ENCODE measurements around the gene XPOT. TPM values are rescaled to one million over a fixed set of nuclear protein-coding genes. Genes with fewer than 3 reads are reported as not detected.

The XPOT gene
- total RNA-seq, 2 experiments from 2014 or later = 145 to 153 TPM

DNA sequence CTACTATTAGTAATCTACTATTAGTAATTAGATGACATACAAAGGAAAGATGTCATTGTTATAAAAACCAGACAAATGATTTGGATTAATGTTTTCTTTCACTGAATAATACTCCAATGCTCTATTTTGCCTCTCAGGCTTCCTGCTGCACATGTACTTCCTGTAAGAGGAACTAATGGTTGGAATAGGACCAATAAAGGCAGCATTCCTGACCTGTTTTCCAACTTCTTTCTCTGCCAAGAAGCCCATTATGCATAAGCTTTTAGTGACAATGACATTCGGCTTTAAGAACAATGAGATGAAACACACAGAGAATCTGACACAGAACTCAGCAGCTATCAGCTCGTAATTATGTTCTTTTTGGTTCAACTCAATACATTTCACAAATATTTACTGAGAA lies 8.5 kb upstream of the XPOT start:
- Mint-ChIP-seq H3K4me1 (ENCODE audit: low read depth) (peaks cover 14% of the 10 kb centered on the region), H3K4me3 (no peak overlapping the region), H3K27me3 (no peaks in the 10 kb centered on the region), H3K9me3 (no peaks in the 10 kb centered on the region), H3K27ac (no peak overlapping the region), H3K36me3 (no peaks in the 10 kb centered on the region)
- POLR2A ChIA-PET = no interaction called here
- no peak for DNase-seq
- intact Hi-C loops (cut with micrococcal nuclease) = no loop called here
- CTCF ChIA-PET = no interaction called here

DNA sequence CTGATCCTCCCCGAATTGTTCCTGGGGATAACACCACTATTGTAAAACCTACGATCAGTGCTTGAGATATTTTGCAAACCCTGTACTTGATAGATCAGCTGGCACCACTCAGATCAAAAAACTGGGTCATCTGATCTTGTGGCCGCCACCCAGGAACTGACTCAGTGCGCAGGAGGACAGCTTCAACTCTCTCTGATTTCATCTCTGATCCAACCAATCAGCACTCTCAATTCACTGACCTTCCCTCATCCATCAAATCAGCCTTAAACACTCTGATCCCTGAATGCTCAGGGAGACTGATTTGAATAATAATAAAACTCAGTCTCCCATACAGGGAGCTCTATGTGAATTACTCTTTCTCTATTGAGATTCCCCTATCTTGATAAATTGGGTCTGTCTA lies 4.2 kb upstream of the XPOT start:
- Mint-ChIP-seq H3K27ac (peak overlapping the region; percentile 19), H3K36me3 (peaks cover 2% of the 10 kb centered on the region), H3K27me3 (no peaks in the 10 kb centered on the region), H3K9me3 (no peaks in the 10 kb centered on the region), H3K4me1 (ENCODE audit: low read depth) (peaks cover 17% of the 10 kb centered on the region), H3K4me3 (peak overlapping the region; percentile 23)
- CTCF ChIA-PET = no interaction called here
- POLR2A ChIA-PET = no interaction called here
- intact Hi-C loops (cut with micrococcal nuclease) = loop anchor here (5.0 to 10.0 kb wide), 4 partner anchors 272 to 1933 kb away; partner anchors contain the start of genes LLPH and MON2
- DNase-seq = peak; percentile 67

DNA sequence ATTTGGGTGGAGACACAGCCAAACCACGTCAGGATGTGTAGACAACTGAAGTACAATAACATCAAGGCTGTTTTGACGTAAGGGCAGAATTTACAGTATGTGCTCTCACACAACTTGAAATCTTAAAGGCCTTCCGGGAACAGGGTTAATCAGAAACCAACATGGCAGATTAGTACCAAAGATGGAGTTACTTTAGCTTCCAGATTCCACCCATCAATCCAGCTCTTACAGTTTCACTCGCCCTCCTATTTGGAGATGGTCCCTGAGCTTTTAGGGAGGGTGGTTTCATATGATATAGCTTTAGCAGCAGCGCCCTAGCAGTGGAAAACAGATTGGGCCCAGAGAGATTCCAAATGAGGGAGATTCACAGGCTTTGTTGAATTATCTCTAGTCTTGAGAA lies 2.0 kb upstream of the XPOT start:
- H3K4me3 Mint-ChIP-seq = no peak overlapping the region
- no peak overlapping the region for H3K27ac Mint-ChIP-seq
- no peaks in the 10 kb centered on the region for H3K27me3 Mint-ChIP-seq
- CTCF ChIA-PET = interaction anchor here (0.9 kb wide), 1 partner anchor 11 kb away, joined by 3 read pairs; no protein-coding TSS in a partner anchor
- POLR2A ChIA-PET = no interaction called here
- DNase-seq = no peak
- intact Hi-C loops (cut with micrococcal nuclease) = loop anchor here (5.0 to 10.0 kb wide), 4 partner anchors 270 to 1935 kb away; partner anchors contain the start of genes LLPH and MON2
- H3K36me3 Mint-ChIP-seq = peaks cover 11% of the 10 kb centered on the region
- peaks cover 32% of the 10 kb centered on the region for H3K4me1 Mint-ChIP-seq (ENCODE audit: low read depth)
- H3K9me3 Mint-ChIP-seq = no peaks in the 10 kb centered on the region

GRCh38 chr12:64404470-64405256 lies 471 bp downstream of the XPOT start:
- Mint-ChIP-seq H3K27ac (peak overlapping the region; percentile 98), H3K4me3 (peak overlapping the region; percentile 97), H3K4me1 (ENCODE audit: low read depth) (peaks cover 36% of the 10 kb centered on the region), H3K27me3 (no peaks in the 10 kb centered on the region), H3K36me3 (peaks cover 13% of the 10 kb centered on the region), H3K9me3 (no peaks in the 10 kb centered on the region)
- peak; percentile 82 for DNase-seq
- intact Hi-C loops (cut with micrococcal nuclease) = loop anchor here (1.0 to 10.0 kb wide), 12 partner anchors 14 to 1937 kb away; partner anchors contain the start of genes C12orf56, GNS, KICS2 and LLPH
- CTCF ChIA-PET = interaction anchor here (0.6 to 1.4 kb wide), 2 partner anchors 20 to 144 kb away, joined by 4 read pairs; no protein-coding TSS in a partner anchor
- POLR2A ChIA-PET = interaction anchor here (1.1 to 1.5 kb wide), 5 partner anchors 20 to 355 kb away, joined by 3 to 5 read pairs (median 4); partner anchors contain the start of gene KICS2

DNA sequence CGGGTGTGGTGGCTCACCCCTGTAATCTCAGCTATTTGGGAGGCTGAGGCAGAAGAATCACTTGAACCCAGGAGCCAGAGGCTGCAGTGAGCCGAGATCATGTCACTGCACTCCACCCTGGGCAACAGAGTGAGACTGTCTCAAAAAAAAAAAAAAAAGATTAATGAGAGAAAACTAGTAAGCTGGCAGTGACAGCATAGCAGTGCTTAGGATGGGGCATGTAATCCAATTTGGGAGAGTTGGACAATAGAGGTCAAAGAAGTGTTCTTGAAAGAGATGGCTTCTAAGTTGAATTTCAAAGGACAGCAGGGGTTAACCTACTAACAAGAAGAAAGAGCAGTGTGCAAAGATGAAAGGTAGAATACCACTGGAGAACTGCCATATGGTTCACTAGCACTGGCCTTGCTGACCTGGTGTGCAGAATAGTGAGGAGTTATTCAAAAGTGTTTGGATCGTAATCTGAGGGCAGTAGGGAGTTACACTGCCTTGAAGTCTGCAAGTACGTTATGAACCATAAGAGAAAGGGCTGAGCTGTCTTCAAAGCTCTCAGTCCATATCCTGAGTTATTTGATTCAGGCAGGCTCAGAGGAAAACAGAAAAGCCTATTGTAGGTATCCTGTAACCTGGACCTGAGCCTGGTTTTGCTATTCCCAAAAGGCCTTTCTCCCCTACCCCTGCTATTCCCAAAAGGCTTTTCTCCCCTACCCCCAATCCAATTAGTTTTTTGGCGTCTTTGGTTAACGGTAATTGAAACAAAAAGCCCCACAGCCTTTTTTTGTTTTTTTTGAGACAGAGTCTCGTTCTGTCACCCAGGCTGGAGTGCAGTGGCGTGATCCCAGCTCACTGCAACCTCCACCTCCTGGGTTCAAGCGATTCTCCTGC lies 3.4 kb downstream of the XPOT start:
- Mint-ChIP-seq H3K27ac (no peak overlapping the region), H3K36me3 (peaks cover 29% of the 10 kb centered on the region), H3K27me3 (no peaks in the 10 kb centered on the region), H3K4me1 (ENCODE audit: low read depth) (peaks cover 27% of the 10 kb centered on the region), H3K4me3 (no peak overlapping the region), H3K9me3 (no peaks in the 10 kb centered on the region)
- ChIA-PET POLR2A (interaction anchor here (0.6 kb wide), 1 partner anchor 43 kb away, joined by 4 read pairs; no protein-coding TSS in a partner anchor), CTCF (no interaction called here)
- DNase-seq = no peak
- intact Hi-C loops (cut with micrococcal nuclease) = loop anchor here (10.0 kb wide), 2 partner anchors 1727 to 1803 kb away; partner anchors contain the start of gene LLPH

DNA sequence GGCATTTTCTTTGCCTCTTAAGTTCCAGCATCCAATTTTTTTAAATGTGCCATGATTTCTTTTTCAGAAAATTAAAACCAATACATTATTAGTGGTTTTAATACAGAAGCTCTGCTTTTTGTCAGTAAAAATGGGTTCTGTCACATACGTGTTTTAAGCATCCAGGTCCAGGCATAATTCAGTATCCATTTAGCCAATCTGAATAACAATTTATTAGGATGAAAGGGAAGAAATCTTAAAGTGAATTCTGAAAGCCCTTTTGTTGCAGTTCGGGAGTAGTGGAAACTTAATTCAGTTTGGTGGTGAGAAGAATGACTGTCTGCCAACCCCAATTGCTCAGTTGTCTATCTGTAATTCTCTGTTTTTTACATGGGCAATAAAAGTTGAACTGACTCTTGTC lies 7.2 kb downstream of the XPOT start:
- peaks cover 47% of the 10 kb centered on the region for H3K36me3 Mint-ChIP-seq
- intact Hi-C loops (cut with micrococcal nuclease) = no loop called here
- no peak overlapping the region for H3K27ac Mint-ChIP-seq
- H3K27me3 Mint-ChIP-seq = no peaks in the 10 kb centered on the region
- DNase-seq = no peak
- ChIA-PET CTCF (no interaction called here), POLR2A (no interaction called here)
- peaks cover 12% of the 10 kb centered on the region for H3K4me1 Mint-ChIP-seq (ENCODE audit: low read depth)
- H3K4me3 Mint-ChIP-seq = no peak overlapping the region
- H3K9me3 Mint-ChIP-seq = no peaks in the 10 kb centered on the region

GRCh38 chr12:64412459-64412858 lies 8.3 kb downstream of the XPOT start:
- ChIA-PET POLR2A (interaction anchor here (0.5 kb wide), 1 partner anchor 11 kb away, joined by 3 read pairs; no protein-coding TSS in a partner anchor), CTCF (no interaction called here)
- no peaks in the 10 kb centered on the region for H3K9me3 Mint-ChIP-seq
- DNase-seq = no peak
- H3K27ac Mint-ChIP-seq = no peak overlapping the region
- no peaks in the 10 kb centered on the region for H3K27me3 Mint-ChIP-seq
- H3K36me3 Mint-ChIP-seq = peaks cover 46% of the 10 kb centered on the region
- intact Hi-C loops (cut with micrococcal nuclease) = no loop called here
- H3K4me1 Mint-ChIP-seq (ENCODE audit: low read depth) = peaks cover 10% of the 10 kb centered on the region
- no peak overlapping the region for H3K4me3 Mint-ChIP-seq

DNA sequence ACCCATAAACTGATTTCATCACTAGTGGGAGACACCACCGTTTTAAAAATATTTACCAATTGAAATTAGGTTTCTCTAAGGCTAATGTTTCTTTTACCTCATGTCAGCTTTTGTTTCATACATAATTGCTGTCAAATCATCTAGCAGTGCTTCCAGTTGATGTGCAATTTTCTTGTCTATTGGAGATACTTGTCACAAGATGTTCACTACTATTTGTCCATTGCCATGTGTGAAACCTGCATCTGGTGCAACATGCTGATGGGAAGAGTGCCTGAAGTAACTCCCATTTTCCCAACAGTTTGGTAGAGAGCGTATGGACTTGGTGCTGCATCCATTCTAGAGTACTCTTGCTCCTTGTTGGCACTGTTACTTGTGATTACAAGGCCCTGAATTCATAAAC lies 9.7 kb downstream of the XPOT start:
- DNase-seq = no peak
- Mint-ChIP-seq H3K36me3 (peaks cover 54% of the 10 kb centered on the region), H3K4me3 (no peak overlapping the region), H3K27ac (no peak overlapping the region), H3K4me1 (ENCODE audit: low read depth) (peaks cover 10% of the 10 kb centered on the region), H3K9me3 (no peaks in the 10 kb centered on the region), H3K27me3 (no peaks in the 10 kb centered on the region)
- POLR2A ChIA-PET = no interaction called here
- CTCF ChIA-PET = no interaction called here
- intact Hi-C loops (cut with micrococcal nuclease) = no loop called here

DNA sequence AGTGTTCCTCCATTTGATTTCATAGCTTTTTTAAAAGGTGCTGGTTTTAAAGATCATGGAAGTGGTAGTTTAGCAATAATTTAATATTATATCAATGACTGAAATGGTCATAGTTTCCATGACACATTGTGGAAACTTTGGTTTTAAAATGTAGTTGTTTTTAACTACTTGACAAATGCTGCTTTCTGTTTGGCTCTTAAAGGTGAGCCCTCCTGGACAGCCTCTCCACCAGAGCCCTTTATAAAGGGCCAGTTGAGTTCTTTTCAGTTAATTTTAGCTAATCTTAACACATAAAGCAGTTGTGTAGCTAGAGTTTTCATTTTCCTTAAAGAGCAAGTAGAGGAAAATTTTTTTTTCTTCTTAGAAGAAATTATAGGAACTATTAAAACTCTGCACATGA lies 14.0 kb downstream of the XPOT start:
- ChIA-PET POLR2A (interaction anchor here (0.8 kb wide), 1 partner anchor 32 kb away, joined by 3 read pairs; no protein-coding TSS in a partner anchor), CTCF (no interaction called here)
- Mint-ChIP-seq H3K36me3 (peaks cover 59% of the 10 kb centered on the region), H3K4me3 (no peak overlapping the region), H3K4me1 (ENCODE audit: low read depth) (peaks cover 10% of the 10 kb centered on the region), H3K27me3 (no peaks in the 10 kb centered on the region), H3K27ac (no peak overlapping the region), H3K9me3 (no peaks in the 10 kb centered on the region)
- DNase-seq = no peak
- intact Hi-C loops (cut with micrococcal nuclease) = no loop called here

DNA sequence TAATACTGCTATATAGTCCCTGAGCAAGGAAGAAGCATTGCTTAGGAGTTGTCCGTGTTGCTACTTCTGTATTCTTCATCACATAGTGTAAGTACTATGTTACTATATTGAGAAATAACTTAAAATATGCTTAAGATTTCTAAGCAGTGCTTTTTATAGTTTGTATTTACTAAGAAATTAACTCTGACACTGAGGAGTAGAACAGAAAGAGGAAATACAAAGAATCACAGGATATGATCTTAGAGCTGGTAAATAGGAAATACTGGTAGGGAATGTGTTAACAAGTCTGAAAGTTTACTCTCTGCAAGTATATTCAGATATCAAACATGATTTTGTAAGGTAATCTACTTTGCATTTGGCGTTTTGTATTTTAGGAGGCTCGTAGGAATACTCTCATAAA lies 15.5 kb downstream of the XPOT start:
- intact Hi-C loops (cut with micrococcal nuclease) = no loop called here
- Mint-ChIP-seq H3K36me3 (peaks cover 65% of the 10 kb centered on the region), H3K9me3 (no peaks in the 10 kb centered on the region), H3K4me1 (ENCODE audit: low read depth) (peaks cover 10% of the 10 kb centered on the region), H3K4me3 (no peak overlapping the region), H3K27ac (no peak overlapping the region), H3K27me3 (no peaks in the 10 kb centered on the region)
- POLR2A ChIA-PET = no interaction called here
- CTCF ChIA-PET = no interaction called here
- no peak for DNase-seq

DNA sequence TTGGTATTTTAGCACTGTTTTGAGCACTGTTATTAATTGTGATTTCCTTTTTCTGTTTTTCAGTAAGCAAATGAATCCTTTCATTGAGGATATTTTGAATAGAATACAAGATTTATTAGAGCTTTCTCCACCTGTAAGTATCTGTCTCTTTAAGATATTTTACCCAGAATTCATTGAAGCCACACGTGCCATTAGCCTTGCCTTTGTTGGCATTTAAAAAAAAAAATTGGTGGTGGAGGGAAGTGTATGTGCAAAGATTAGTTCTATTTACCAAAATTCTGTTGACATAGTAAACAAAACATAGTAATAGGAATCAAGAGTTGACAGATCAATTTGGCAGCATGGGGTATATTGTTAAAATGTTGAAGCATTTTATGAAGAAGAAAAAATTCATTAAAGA lies 23.8 kb downstream of the XPOT start:
- DNase-seq = no peak
- H3K4me1 Mint-ChIP-seq (ENCODE audit: low read depth) = no peaks in the 10 kb centered on the region
- ChIA-PET POLR2A (interaction anchor here (0.9 kb wide), 1 partner anchor 728 kb away, joined by 3 read pairs; no protein-coding TSS in a partner anchor), CTCF (no interaction called here)
- peaks cover 77% of the 10 kb centered on the region for H3K36me3 Mint-ChIP-seq
- H3K27ac Mint-ChIP-seq = no peak overlapping the region
- intact Hi-C loops (cut with micrococcal nuclease) = no loop called here
- H3K9me3 Mint-ChIP-seq = no peaks in the 10 kb centered on the region
- no peak overlapping the region for H3K4me3 Mint-ChIP-seq
- no peaks in the 10 kb centered on the region for H3K27me3 Mint-ChIP-seq

- no peak overlapping the region for H3K27ac Mint-ChIP-seq
- POLR2A ChIA-PET = no interaction called here
- no peak overlapping the region for H3K4me3 Mint-ChIP-seq
- peaks cover 76% of the 10 kb centered on the region for H3K36me3 Mint-ChIP-seq
- no peaks in the 10 kb centered on the region for H3K4me1 Mint-ChIP-seq (ENCODE audit: low read depth)
- CTCF ChIA-PET = interaction anchor here (0.5 to 1.0 kb wide), 2 partner anchors 21 to 279 kb away, joined by 3 read pairs; no protein-coding TSS in a partner anchor
- no peaks in the 10 kb centered on the region for H3K27me3 Mint-ChIP-seq
- intact Hi-C loops (cut with micrococcal nuclease) = no loop called here
- DNase-seq = no peak
- H3K9me3 Mint-ChIP-seq = no peaks in the 10 kb centered on the region
Observed at GRCh38 chr12:64428956-64429355, 24.8 kb downstream of the XPOT start.

All from activated CD4-positive, alpha-beta memory T cell treated with anti-CD3 and anti-CD28 coated beads for 36 hours (primary cell).